Inflammatory macrophage treated with lipopolysaccharide for 1 hour (primary cell): Measurements from ENCODE around the gene WDR48.

ENCODE experiments used
- DNase-seq, 2 donors: peaks; one replicate each; pipeline ENCODE4 v3.0.0-alpha.2; 2020 to 2022

Gene WDR48

GRCh38 chr3:39140341-39140971, 88.6 kb downstream of the WDR48 start:
- DNase-seq = no peak

- DNase-seq = peak; percentile 57 to 59
Measured at GRCh38 chr3:39141171-39141995, 89.6 kb downstream of the WDR48 start.

- peak in 1 of 2 donors; percentile 43 for DNase-seq
Measured at GRCh38 chr3:39142067-39142466, 90.3 kb downstream of the WDR48 start.

- no peak for DNase-seq
Measured at GRCh38 chr3:39143051-39143885, 91.5 kb downstream of the WDR48 start.

GRCh38 chr3:39144095-39144747, 92.4 kb downstream of the WDR48 start:
- no peak for DNase-seq

GRCh38 chr3:39144748-39145380, 93.0 kb downstream of the WDR48 start:
- no peak for DNase-seq

- DNase-seq = peak; percentile 88 to 93
Measured at GRCh38 chr3:39146083-39146501, 94.3 kb downstream of the WDR48 start.
